ENCODE measurements around the gene SLC15A3.

Gene SLC15A3

GRCh38 chr11:60951904-60952741, at the start of gene SLC15A3:
Gene SLC15A3 (minus strand): TSS chr11:60952176. CDS start chr11:60951551, 625 bp downstream.
- DNase-seq (ENCODE audit: low spot score) = peak; percentile 71

GRCh38 chr11:61000426-61000825, 48.5 kb upstream of the SLC15A3 start:
- no peak for DNase-seq (ENCODE audit: low spot score)

- DNase-seq (ENCODE audit: low spot score) = no peak
These were observed 44.6 kb upstream of the SLC15A3 start for GRCh38 chr11:60996381-60997138.

GRCh38 chr11:60995798-60996197, 43.8 kb upstream of the SLC15A3 start:
- no peak for DNase-seq (ENCODE audit: low spot score)

- no peak for DNase-seq (ENCODE audit: low spot score)
These were observed 42.6 kb upstream of the SLC15A3 start for GRCh38 chr11:60994541-60995080.

- no peak for DNase-seq (ENCODE audit: low spot score)
These were observed 41.6 kb upstream of the SLC15A3 start for GRCh38 chr11:60993615-60994014.

- no peak for DNase-seq (ENCODE audit: low spot score)
These were observed 41.0 kb upstream of the SLC15A3 start for GRCh38 chr11:60992842-60993409.

- DNase-seq (ENCODE audit: low spot score) = no peak
These were observed 39.5 kb upstream of the SLC15A3 start for GRCh38 chr11:60991457-60991856.

GRCh38 chr11:60989093-60989650, 37.2 kb upstream of the SLC15A3 start:
- DNase-seq (ENCODE audit: low spot score) = no peak

- DNase-seq (ENCODE audit: low spot score) = no peak
These were observed 36.7 kb upstream of the SLC15A3 start for GRCh38 chr11:60988658-60989057.

- DNase-seq (ENCODE audit: low spot score) = no peak
These were observed 35.8 kb upstream of the SLC15A3 start for GRCh38 chr11:60987577-60988277.

- DNase-seq (ENCODE audit: low spot score) = no peak
These were observed 34.3 kb upstream of the SLC15A3 start for GRCh38 chr11:60985991-60986915.

GRCh38 chr11:60985501-60985900, 33.5 kb upstream of the SLC15A3 start:
- no peak for DNase-seq (ENCODE audit: low spot score)

- no peak for DNase-seq (ENCODE audit: low spot score)
These were observed 32.7 kb upstream of the SLC15A3 start for GRCh38 chr11:60984636-60985035.

GRCh38 chr11:60984149-60984548, 32.2 kb upstream of the SLC15A3 start:
- DNase-seq (ENCODE audit: low spot score) = no peak

GRCh38 chr11:60982184-60982583, 30.2 kb upstream of the SLC15A3 start:
- no peak for DNase-seq (ENCODE audit: low spot score)

- DNase-seq (ENCODE audit: low spot score) = no peak
These were observed 29.5 kb upstream of the SLC15A3 start for GRCh38 chr11:60981515-60981914.

GRCh38 chr11:60978546-60979380, 26.8 kb upstream of the SLC15A3 start:
- DNase-seq (ENCODE audit: low spot score) = no peak

GRCh38 chr11:60977836-60978235, 25.9 kb upstream of the SLC15A3 start:
- no peak for DNase-seq (ENCODE audit: low spot score)

- no peak for DNase-seq (ENCODE audit: low spot score)
These were observed 25.2 kb upstream of the SLC15A3 start for GRCh38 chr11:60977224-60977623.

All from globus pallidus (tissue), 1 donor.